ENCODE results near the gene PRCC.

DNA sequence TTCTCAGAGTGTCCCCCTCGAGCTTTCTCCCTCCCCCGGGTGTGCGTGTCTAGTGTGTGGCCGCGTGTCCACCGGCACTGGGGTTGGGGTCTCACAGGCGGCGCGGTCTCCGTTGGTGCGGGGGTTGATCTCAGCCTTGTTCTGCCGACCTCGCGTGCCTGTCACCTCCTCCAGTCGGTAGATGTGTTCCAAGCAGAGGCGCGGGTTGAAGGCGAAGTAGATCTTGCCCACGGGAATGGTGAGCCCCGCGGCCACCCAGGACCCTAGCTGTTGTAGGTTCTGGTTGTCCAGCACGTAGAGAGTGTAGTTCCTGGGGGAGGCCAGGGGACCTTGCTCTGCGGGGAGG lies 81.8 kb downstream of the PRCC start:
- TF ChIP-seq, protein P1, sequence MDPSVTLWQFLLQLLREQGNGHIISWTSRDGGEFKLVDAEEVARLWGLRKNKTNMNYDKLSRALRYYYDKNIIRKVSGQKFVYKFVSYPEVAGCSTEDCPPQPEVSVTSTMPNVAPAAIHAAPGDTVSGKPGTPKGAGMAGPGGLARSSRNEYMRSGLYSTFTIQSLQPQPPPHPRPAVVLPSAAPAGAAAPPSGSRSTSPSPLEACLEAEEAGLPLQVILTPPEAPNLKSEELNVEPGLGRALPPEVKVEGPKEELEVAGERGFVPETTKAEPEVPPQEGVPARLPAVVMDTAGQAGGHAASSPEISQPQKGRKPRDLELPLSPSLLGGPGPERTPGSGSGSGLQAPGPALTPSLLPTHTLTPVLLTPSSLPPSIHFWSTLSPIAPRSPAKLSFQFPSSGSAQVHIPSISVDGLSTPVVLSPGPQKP (IDR thresholded peaks at IDR 0.05; ENCODE audit: borderline replicate concordance, low read depth, low read length), result no peak
- no peak for TF ChIP-seq CTCF (conservative IDR thresholded peaks at IDR 0.05; ENCODE audit: low read depth, low read length)
- TF ChIP-seq MAFK (IDR thresholded peaks at IDR 0.05; ENCODE audit: low read depth, low read length), result no peak
- no peak for TF ChIP-seq POLR2A (IDR thresholded peaks at IDR 0.05; ENCODE audit: low read depth, low read length)

Measured in IMR-90 (cell line).